Neural cell (in vitro differentiated cells): Measurements from ENCODE around the gene SRSF7. TPM values are rescaled to one million over a fixed set of nuclear protein-coding genes. Genes with fewer than 3 reads are reported as not detected.

ENCODE experiments used
- H2AFZ ChIP-seq: fragments of 200-600, 300-800 bp; sonication (generic), shearing (Covaris generic); 2 replicates; pipeline ENCODE4 v1.6.0; 2014; ENCODE audit warnings: low read depth, mild to moderate bottlenecking, antibody characterized with exemption, low read length, moderate library complexity
- H3F3A ChIP-seq: fragments of 200-600 bp; shearing (Covaris generic); 2 replicates; pipeline ENCODE4 v1.6.1; 2016; ENCODE audit warnings: mild to moderate bottlenecking, moderate library complexity, mixed read lengths, antibody characterized with exemption, low read length; ENCODE audit not compliant: insufficient read depth, poor library complexity, severe bottlenecking
- H3K27ac ChIP-seq: fragments of 200-600, 300-800 bp; sonication (generic), shearing (Covaris generic); 2 replicates; pipeline ENCODE4 v1.5.1; 2014; ENCODE audit warnings: mild to moderate bottlenecking, low read length, moderate library complexity
- H3K27me3 ChIP-seq: fragments of 300-800, 200-600 bp; sonication (generic), shearing (Covaris generic); 2 replicates; pipeline ENCODE4 v1.6.0; 2014; ENCODE audit warnings: mild to moderate bottlenecking, low read depth, low read length, moderate library complexity; ENCODE audit not compliant: insufficient read depth
- H3K36me3 ChIP-seq: fragments of 300-800, 200-600 bp; sonication (generic), shearing (Covaris generic); 2 replicates; pipeline ENCODE4 v1.5.1; 2014; ENCODE audit warnings: mild to moderate bottlenecking, antibody characterized with exemption, low read length, moderate library complexity; ENCODE audit not compliant: insufficient read depth
- H3K4me2 ChIP-seq: fragments of 300-800, 200-600 bp; sonication (generic), shearing (Covaris generic); 2 replicates; pipeline ENCODE4 v1.6.0; 2014; ENCODE audit warnings: mild to moderate bottlenecking, low read length
- H3K4me3 ChIP-seq: fragments of 300-800, 200-600 bp; sonication (generic), shearing (Covaris generic); 2 replicates; pipeline ENCODE4 v1.5.1; 2014; ENCODE audit warnings: mild to moderate bottlenecking, low read length, moderate library complexity
- H3K79me2 ChIP-seq: fragments of 200-600 bp; shearing (Covaris generic); replicated peaks from 2 replicates; pipeline ENCODE4 v1.6.0; 2014; ENCODE audit warnings: mild to moderate bottlenecking, low read length, moderate library complexity; ENCODE audit not compliant: insufficient read depth
- H3K9ac ChIP-seq: fragments of 300-800, 200-600 bp; sonication (generic), shearing (Covaris generic); 2 replicates; pipeline ENCODE4 v1.6.1; 2016; ENCODE audit warnings: mild to moderate bottlenecking, low read length, mixed read lengths
- H3K9me2 ChIP-seq: fragments of 200-600 bp; shearing (Covaris generic); 2 replicates; pipeline ENCODE4 v1.6.1; 2016; ENCODE audit warnings: mild to moderate bottlenecking, low read length, mixed read lengths; ENCODE audit not compliant: insufficient read depth
- H3K9me3 ChIP-seq: fragments of 200-600, 300-800 bp; sonication (generic), shearing (Covaris generic); 2 replicates; pipeline ENCODE4 v1.6.1; 2016; ENCODE audit warnings: mild to moderate bottlenecking, mixed run types, low read length, moderate library complexity, mixed read lengths
- H4K20me1 ChIP-seq: fragments of 200-600 bp; shearing (Covaris generic); 2 replicates; pipeline ENCODE4 v1.6.1; 2016; ENCODE audit warnings: mild to moderate bottlenecking, mixed run types; ENCODE audit not compliant: insufficient read depth
- CTCF ChIP-seq: fragments of 450-650 bp; IDR thresholded peaks from 2 replicates; pipeline ENCODE4 v1.5.1; 2014; ENCODE audit warnings: antibody characterized with exemption, mild to moderate bottlenecking, moderate library complexity; ENCODE audit not compliant: poor library complexity, severe bottlenecking
- EP300 ChIP-seq: fragments of 450-650 bp; conservative IDR thresholded peaks from 2 replicates; pipeline ENCODE4 v1.6.1; 2014; ENCODE audit warnings: antibody characterized with exemption, mild to moderate bottlenecking, moderate library complexity; ENCODE audit not compliant: poor library complexity, severe bottlenecking
- EZH2 ChIP-seq: fragments of 200-600, 300-800 bp; shearing (Covaris generic), sonication (generic); IDR thresholded peaks from 2 replicates; pipeline ENCODE4 v1.6.1; 2014; ENCODE audit warnings: antibody characterized with exemption, low read length, borderline replicate concordance, mild to moderate bottlenecking; ENCODE audit not compliant: insufficient read depth, poor library complexity, severe bottlenecking
- MXI1 ChIP-seq: fragments of 450-650 bp; conservative IDR thresholded peaks from 2 replicates; pipeline ENCODE4 v1.6.1; 2014; ENCODE audit warnings: antibody characterized with exemption, mild to moderate bottlenecking; ENCODE audit not compliant: poor library complexity, severe bottlenecking
- POLR2AphosphoS5 ChIP-seq: IDR thresholded peaks from 2 replicates; pipeline ENCODE4 v1.6.1; 2012
- RAD21 ChIP-seq: fragments of 450-650 bp; conservative IDR thresholded peaks from 2 replicates; pipeline ENCODE4 v1.6.1; 2014; ENCODE audit warnings: antibody characterized with exemption, mild to moderate bottlenecking, moderate library complexity
- REST ChIP-seq: IDR thresholded peaks from 2 replicates; pipeline ENCODE4 v1.6.1; 2012; ENCODE audit warnings: borderline replicate concordance
- SMC3 ChIP-seq: fragments of 450-650 bp; conservative IDR thresholded peaks from 2 replicates; pipeline ENCODE4 v1.6.1; 2014; ENCODE audit warnings: antibody characterized with exemption, mild to moderate bottlenecking, moderate library complexity; ENCODE audit not compliant: poor library complexity
- TAF1 ChIP-seq: IDR thresholded peaks from 2 replicates; pipeline ENCODE4 v1.6.1; 2012; ENCODE audit warnings: low read depth
- polyA plus RNA-seq: library from polyadenylated mRNA; depleted of rRNA; stranded (reverse); fragments of >200 nt; gene quantifications from 2 replicates; pipeline ENCODE4 v1.2.3, GENCODE V29; 2014

The SRSF7 gene
- polyA plus RNA-seq, 1 donor from 2014 or later: 286 TPM

- no peaks in the 10 kb centered on the region for H3K9me2 ChIP-seq
Measured at GRCh38 chr2:38791744-38792143, 40.6 kb upstream of the SRSF7 start.

GRCh38 chr2:38789691-38790090 lies 38.5 kb upstream of the SRSF7 start:
- Histone ChIP-seq H3F3A (no peaks in the 10 kb centered on the region), H3K27ac (no peak overlapping the region), H3K9me2 (no peaks in the 10 kb centered on the region), H2AFZ (no peak overlapping the region), H3K9ac (no peak overlapping the region), H3K4me2 (no peak overlapping the region), H3K27me3 (no peaks in the 10 kb centered on the region), H4K20me1 (no peaks in the 10 kb centered on the region), H3K36me3 (no peaks in the 10 kb centered on the region), H3K4me3 (no peak overlapping the region), H3K9me3 (no peaks in the 10 kb centered on the region), H3K79me2 (no peaks in the 10 kb centered on the region)
- TF ChIP-seq CTCF: no peak
- no peak for TF ChIP-seq EP300
- no peak for TF ChIP-seq RAD21
- no peak for TF ChIP-seq POLR2AphosphoS5
- TF ChIP-seq MXI1: no peak
- no peak for TF ChIP-seq REST
- no peak for TF ChIP-seq TAF1
- no peak for TF ChIP-seq EZH2

More at GRCh38 chr2:38791744-38792143, 40.6 kb upstream of the SRSF7 start:
- Histone ChIP-seq H3K27me3 (no peaks in the 10 kb centered on the region), H3K36me3 (no peaks in the 10 kb centered on the region), H3K9me3 (no peaks in the 10 kb centered on the region), H3K9ac (no peak overlapping the region), H3K4me3 (no peak overlapping the region), H3K27ac (no peak overlapping the region), H3F3A (no peaks in the 10 kb centered on the region), H3K4me2 (no peak overlapping the region), H4K20me1 (no peaks in the 10 kb centered on the region), H3K79me2 (no peaks in the 10 kb centered on the region), H2AFZ (no peak overlapping the region)
- TF ChIP-seq RAD21: no peak
- no peak for TF ChIP-seq MXI1
- no peak for TF ChIP-seq POLR2AphosphoS5

- TF ChIP-seq CTCF (no peak), SMC3 (no peak), MXI1 (no peak), REST (no peak), EP300 (no peak), EZH2 (no peak), POLR2AphosphoS5 (no peak), TAF1 (no peak), RAD21 (no peak)
- H4K20me1 ChIP-seq: no peaks in the 10 kb centered on the region
- no peak overlapping the region for H2AFZ ChIP-seq
- H3K4me3 ChIP-seq: no peak overlapping the region
- no peak overlapping the region for H3K4me2 ChIP-seq
- no peaks in the 10 kb centered on the region for H3K9me2 ChIP-seq
- no peaks in the 10 kb centered on the region for H3F3A ChIP-seq
- no peak overlapping the region for H3K27ac ChIP-seq
- H3K9me3 ChIP-seq: no peaks in the 10 kb centered on the region
- H3K27me3 ChIP-seq: no peaks in the 10 kb centered on the region
- H3K9ac ChIP-seq: no peak overlapping the region
- H3K36me3 ChIP-seq: no peaks in the 10 kb centered on the region
- no peaks in the 10 kb centered on the region for H3K79me2 ChIP-seq
Measured at GRCh38 chr2:38788306-38788705, 37.1 kb upstream of the SRSF7 start.
